Activated B cell treated with CpG ODN at 0.5 μM for 24 hours (primary cell): Measurements from ENCODE around the gene SPATS2L. TPM values are rescaled to one million over a fixed set of nuclear protein-coding genes. Genes with fewer than 3 reads are reported as not detected.

Experiments used
- ATAC-seq: fragments of 200-7000 bp; cut with Tn5 transposase; one replicate; pipeline ENCODE4 v1.10.0; 2021; ENCODE audit warnings: low read depth, mild to moderate bottlenecking, moderate library complexity
- CTCF ChIA-PET: fragments of 350-600 bp; sonication (Branson Sonifier 250); formaldehyde crosslinking; loops from one replicate; lab custom pipeline; 2021; ENCODE audit warnings: antibody characterized with exemption; lab: Charles Lee
- POLR2A ChIA-PET: fragments of 350-600 bp; sonication (Branson Sonifier 250); formaldehyde crosslinking; loops from one replicate; lab custom pipeline; 2021; ENCODE audit warnings: antibody characterized with exemption; lab: Charles Lee
- DNase-seq: peaks from one replicate; pipeline ENCODE4 v3.0.0; 2022
- H3K27ac Mint-ChIP-seq: one replicate; pipeline ENCODE4 v1.8.0; 2020; ENCODE audit warnings: mixed read lengths
- H3K27me3 Mint-ChIP-seq: one replicate; pipeline ENCODE4 v1.8.0; 2021; ENCODE audit warnings: mixed read lengths
- H3K36me3 Mint-ChIP-seq: one replicate; pipeline ENCODE4 v1.8.0; 2021; ENCODE audit warnings: low read depth, mixed read lengths
- H3K4me1 Mint-ChIP-seq: one replicate; pipeline ENCODE4 v1.8.0; 2021; ENCODE audit warnings: mixed read lengths
- H3K4me3 Mint-ChIP-seq: one replicate; pipeline ENCODE4 v1.8.0; 2020; ENCODE audit warnings: mild to moderate bottlenecking, mixed read lengths
- H3K9me3 Mint-ChIP-seq: one replicate; pipeline ENCODE4 v1.8.0; 2020; ENCODE audit warnings: mixed read lengths
- CTCF ChIP-seq: fragments of 200-600 bp; IDR thresholded peaks from one replicate; pipeline ENCODE4 v1.8.0; 2022; ENCODE audit warnings: antibody characterized with exemption, mild to moderate bottlenecking
- intact Hi-C: fragments of 100-400 bp; cut with micrococcal nuclease; formaldehyde crosslinking; loops from one replicate; pipeline ENCODE4 v1.15.1; 2024
- total RNA-seq: library from RNA; stranded (reverse); gene quantifications from 2 replicates; pipeline ENCODE4 v1.2.3, GENCODE V29; 2022

The SPATS2L gene
- total RNA-seq, 1 donor from 2014 or later = 0.64 TPM

- H3K4me3 Mint-ChIP-seq = peak overlapping the region; percentile 75
- CTCF ChIA-PET = no interaction called here
- POLR2A ChIA-PET = no interaction called here
- peaks cover 12% of the 10 kb centered on the region for H3K4me1 Mint-ChIP-seq
- DNase-seq = no peak
- H3K27me3 Mint-ChIP-seq = peaks cover 41% of the 10 kb centered on the region
- no peak overlapping the region for H3K27ac Mint-ChIP-seq
- no peak for ATAC-seq
- H3K36me3 Mint-ChIP-seq = no peaks in the 10 kb centered on the region
- H3K9me3 Mint-ChIP-seq = no peaks in the 10 kb centered on the region
- TF ChIP-seq CTCF = no peak
- intact Hi-C loops = loop anchor here (5.0 kb wide), 1 partner anchor 159 kb away; no protein-coding TSS in a partner anchor
Observed at GRCh38 chr2:200307724-200308545, 1.4 kb downstream of the SPATS2L start.

- H3K36me3 Mint-ChIP-seq = no peaks in the 10 kb centered on the region
- intact Hi-C loops = loop anchor here (5.0 kb wide), 1 partner anchor 159 kb away; no protein-coding TSS in a partner anchor
- H3K27ac Mint-ChIP-seq = no peak overlapping the region
- no peak overlapping the region for H3K4me3 Mint-ChIP-seq
- ATAC-seq (no peak), DNase-seq (no peak)
- H3K9me3 Mint-ChIP-seq = no peaks in the 10 kb centered on the region
- ChIA-PET CTCF (no interaction called here), POLR2A (no interaction called here)
- peaks cover 12% of the 10 kb centered on the region for H3K4me1 Mint-ChIP-seq
- H3K27me3 Mint-ChIP-seq = peaks cover 40% of the 10 kb centered on the region
- TF ChIP-seq CTCF = no peak
Observed at GRCh38 chr2:200308546-200309295, 2.2 kb downstream of the SPATS2L start.

- ATAC-seq (no peak), DNase-seq (no peak)
- ChIA-PET CTCF (no interaction called here), POLR2A (no interaction called here)
- no peak for TF ChIP-seq CTCF
- H3K27ac Mint-ChIP-seq = no peak overlapping the region
- no peak overlapping the region for H3K4me3 Mint-ChIP-seq
- H3K4me1 Mint-ChIP-seq = peaks cover 12% of the 10 kb centered on the region
- intact Hi-C loops = loop anchor here (5.0 kb wide), 1 partner anchor 158 kb away; no protein-coding TSS in a partner anchor
- H3K36me3 Mint-ChIP-seq = no peaks in the 10 kb centered on the region
- peaks cover 44% of the 10 kb centered on the region for H3K27me3 Mint-ChIP-seq
- H3K9me3 Mint-ChIP-seq = no peaks in the 10 kb centered on the region
Observed at GRCh38 chr2:200309296-200310049, 3.0 kb downstream of the SPATS2L start.

GRCh38 chr2:200310545-200310971 is 4.1 kb downstream of the SPATS2L start:
- Mint-ChIP-seq H3K36me3 (no peaks in the 10 kb centered on the region), H3K4me1 (peaks cover 12% of the 10 kb centered on the region), H3K9me3 (no peaks in the 10 kb centered on the region), H3K4me3 (no peak overlapping the region), H3K27me3 (peaks cover 43% of the 10 kb centered on the region), H3K27ac (no peak overlapping the region)
- CTCF ChIA-PET = no interaction called here
- intact Hi-C loops = no loop called here
- ATAC-seq (no peak), DNase-seq (no peak)
- POLR2A ChIA-PET = no interaction called here
- TF ChIP-seq CTCF = no peak
